ENCODE data around the gene CDH24. TPM values are rescaled to one million over a fixed set of nuclear protein-coding genes. Genes with fewer than 3 reads are reported as not detected.
"Not testable (repeated sequence)": the region's sequence is repeated elsewhere in the genome, so short reads cannot be mapped to it uniquely, and the experiment has no call there.

CDH24 gene
- polyA plus RNA-seq, 1 experiment: 14.8 TPM

GRCh38 chr14:23008831-23009230, 48.5 kb downstream of the CDH24 start:
- DNase-seq (ENCODE audit: low read depth): no peak
- ChIA-PET POLR2A (no interaction called here), CTCF (interaction anchor here (0.6 to 4.1 kb wide), 5 partner anchors 15 to 100 kb away, joined by 3 to 59 read pairs (median 17); partner anchors contain the start of gene CDH24)
- Histone ChIP-seq H3K27me3 (ENCODE audit: control insufficient read depth, insufficient read depth, low read length) (no peaks in the 10 kb centered on the region), H3K36me3 (ENCODE audit: control insufficient read depth, insufficient read depth, low read length) (no peaks in the 10 kb centered on the region), H3K4me3 (ENCODE audit: low read depth, low read length) (no peak overlapping the region)
- TF ChIP-seq, protein P1, sequence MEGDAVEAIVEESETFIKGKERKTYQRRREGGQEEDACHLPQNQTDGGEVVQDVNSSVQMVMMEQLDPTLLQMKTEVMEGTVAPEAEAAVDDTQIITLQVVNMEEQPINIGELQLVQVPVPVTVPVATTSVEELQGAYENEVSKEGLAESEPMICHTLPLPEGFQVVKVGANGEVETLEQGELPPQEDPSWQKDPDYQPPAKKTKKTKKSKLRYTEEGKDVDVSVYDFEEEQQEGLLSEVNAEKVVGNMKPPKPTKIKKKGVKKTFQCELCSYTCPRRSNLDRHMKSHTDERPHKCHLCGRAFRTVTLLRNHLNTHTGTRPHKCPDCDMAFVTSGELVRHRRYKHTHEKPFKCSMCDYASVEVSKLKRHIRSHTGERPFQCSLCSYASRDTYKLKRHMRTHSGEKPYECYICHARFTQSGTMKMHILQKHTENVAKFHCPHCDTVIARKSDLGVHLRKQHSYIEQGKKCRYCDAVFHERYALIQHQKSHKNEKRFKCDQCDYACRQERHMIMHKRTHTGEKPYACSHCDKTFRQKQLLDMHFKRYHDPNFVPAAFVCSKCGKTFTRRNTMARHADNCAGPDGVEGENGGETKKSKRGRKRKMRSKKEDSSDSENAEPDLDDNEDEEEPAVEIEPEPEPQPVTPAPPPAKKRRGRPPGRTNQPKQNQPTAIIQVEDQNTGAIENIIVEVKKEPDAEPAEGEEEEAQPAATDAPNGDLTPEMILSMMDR (IDR thresholded peaks at IDR 0.05; ENCODE audit: insufficient read depth, low read depth, low read length): no peak

DNA sequence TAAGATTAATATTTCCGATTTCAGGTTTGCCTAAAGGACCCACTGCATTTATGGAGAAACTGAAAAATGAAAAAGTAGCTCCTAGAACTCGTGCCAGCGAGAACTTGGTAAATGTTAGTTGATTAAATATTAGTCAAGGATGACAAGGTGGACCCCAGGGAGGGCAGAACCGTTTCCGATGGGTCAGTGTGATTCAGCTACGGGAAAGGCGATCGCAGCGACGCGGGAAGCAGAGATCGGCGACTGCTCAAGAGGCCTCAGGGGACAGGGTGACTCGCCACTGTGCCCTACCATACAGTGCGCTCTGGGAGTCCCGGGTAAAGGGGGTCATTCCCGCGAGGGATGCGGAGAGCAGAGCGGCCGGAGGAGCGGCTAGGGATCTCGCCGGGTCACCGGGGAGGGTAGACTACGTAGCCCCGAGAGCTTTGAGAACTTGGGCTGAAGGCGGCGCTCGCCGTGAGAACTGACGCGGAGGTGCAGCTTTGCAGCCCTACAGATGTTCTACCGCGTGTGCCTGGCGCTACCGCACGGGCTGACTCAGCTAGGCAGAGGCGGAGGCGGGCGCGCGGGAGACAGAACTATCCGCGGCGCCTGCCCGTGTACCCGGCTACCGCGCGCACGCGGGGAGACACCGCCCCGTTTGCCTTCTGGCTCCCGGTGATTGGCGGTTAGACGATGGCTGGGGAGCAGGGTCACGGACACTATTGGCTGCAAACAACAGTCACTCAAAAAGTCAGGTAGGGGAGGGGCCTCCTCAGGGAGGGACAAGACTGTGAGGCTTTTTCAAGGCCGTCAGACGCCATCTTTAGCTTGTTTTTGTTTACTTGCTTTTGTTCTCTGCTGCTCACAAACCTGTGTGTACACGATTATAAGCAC, 50.5 kb downstream of the CDH24 start:
- POLR2A ChIA-PET: interaction anchor here (0.6 to 1.3 kb wide), 4 partner anchors 28 to 293 kb away, joined by 3 to 14 read pairs (median 4); no protein-coding TSS in a partner anchor
- H3K36me3 ChIP-seq (ENCODE audit: control insufficient read depth, insufficient read depth, low read length): no peaks in the 10 kb centered on the region
- H3K4me3 ChIP-seq (ENCODE audit: low read depth, low read length): peak overlapping the region; percentile 75
- CTCF ChIA-PET: interaction anchor here (0.6 to 4.1 kb wide), 16 partner anchors 13 to 102 kb away, joined by 3 to 59 read pairs (median 6); partner anchors contain the start of genes AJUBA and CDH24
- H3K27me3 ChIP-seq (ENCODE audit: control insufficient read depth, insufficient read depth, low read length): no peaks in the 10 kb centered on the region
- TF ChIP-seq, protein P1 (IDR thresholded peaks at IDR 0.05; ENCODE audit: insufficient read depth, low read depth, low read length): peak; percentile 51
- peak; percentile 87 for DNase-seq (ENCODE audit: low read depth)

- no peak for DNase-seq (ENCODE audit: low read depth)
- Histone ChIP-seq H3K4me3 (ENCODE audit: low read depth, low read length) (peak overlapping the region; percentile 75), H3K27me3 (ENCODE audit: control insufficient read depth, insufficient read depth, low read length) (no peaks in the 10 kb centered on the region), H3K36me3 (ENCODE audit: control insufficient read depth, insufficient read depth, low read length) (no peaks in the 10 kb centered on the region)
- TF ChIP-seq, protein P1 (IDR thresholded peaks at IDR 0.05; ENCODE audit: insufficient read depth, low read depth, low read length): no peak
- ChIA-PET POLR2A (interaction anchor here (1.3 kb wide), 1 partner anchor 76 kb away, joined by 4 read pairs; no protein-coding TSS in a partner anchor), CTCF (interaction anchor here (0.7 to 4.1 kb wide), 13 partner anchors 12 to 103 kb away, joined by 3 to 59 read pairs (median 8); partner anchors contain the start of genes AJUBA and CDH24)
These were observed 51.2 kb downstream of the CDH24 start for GRCh38 chr14:23006188-23006534.

- no peak overlapping the region for H3K4me3 ChIP-seq (ENCODE audit: low read depth, low read length)
These were observed 51.7 kb downstream of the CDH24 start for GRCh38 chr14:23005451-23006187.

DNA sequence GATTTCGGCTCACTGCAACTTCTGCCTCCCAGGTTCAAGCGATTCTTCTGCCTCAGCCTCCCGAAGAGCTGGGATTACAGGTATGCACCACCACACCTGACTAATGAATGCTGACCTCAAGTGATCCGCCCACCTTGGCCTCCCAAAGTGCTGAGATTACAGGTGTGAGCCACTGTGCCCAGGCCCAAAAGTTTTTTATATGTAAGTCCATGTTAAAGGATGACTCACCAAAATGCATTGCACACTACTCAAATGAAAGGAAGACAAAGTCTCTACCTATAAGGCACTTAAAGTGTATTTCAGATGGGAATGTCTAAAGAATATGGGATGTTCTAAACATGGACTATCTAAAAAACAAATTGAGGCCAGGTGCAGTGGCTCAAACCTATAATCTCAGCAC, 53.0 kb downstream of the CDH24 start:
- POLR2A ChIA-PET; H3K4me3 ChIP-seq (ENCODE audit: low read depth, low read length); H3K27me3 ChIP-seq (ENCODE audit: control insufficient read depth, insufficient read depth, low read length); DNase-seq (ENCODE audit: low read depth); H3K36me3 ChIP-seq (ENCODE audit: control insufficient read depth, insufficient read depth, low read length): not testable (repeated sequence)
- CTCF ChIA-PET: interaction anchor here (0.7 to 1.1 kb wide), 3 partner anchors 10 to 74 kb away, joined by 3 to 4 read pairs (median 3); no protein-coding TSS in a partner anchor

More at GRCh38 chr14:23005451-23006187, 51.7 kb downstream of the CDH24 start:
- Histone ChIP-seq H3K36me3 (ENCODE audit: control insufficient read depth, insufficient read depth, low read length) (no peaks in the 10 kb centered on the region), H3K27me3 (ENCODE audit: control insufficient read depth, insufficient read depth, low read length) (no peaks in the 10 kb centered on the region)
- no peak for DNase-seq (ENCODE audit: low read depth)
- ChIA-PET CTCF (interaction anchor here (0.7 to 4.1 kb wide), 10 partner anchors 11 to 63 kb away, joined by 3 to 59 read pairs (median 10); partner anchors contain the start of gene CDH24), POLR2A (no interaction called here)
- TF ChIP-seq, protein P1 (IDR thresholded peaks at IDR 0.05; ENCODE audit: insufficient read depth, low read depth, low read length): no peak

Measured in BJ (cell line).